ENCODE results near the gene KIF14. TPM values are rescaled to one million over a fixed set of nuclear protein-coding genes. Genes with fewer than 3 reads are reported as not detected.
"Not testable (repeated sequence)": the region's sequence is repeated elsewhere in the genome, so short reads cannot be mapped to it uniquely, and the experiment has no call there.

The KIF14 gene
- total RNA-seq, 2 donors from 2014 or later: 0.23 to 1.7 TPM

GRCh38 chr1:200526709-200527612, 93.6 kb downstream of the KIF14 start:
- H3K36me3 ChIP-seq: no peaks in the 10 kb centered on the region
- H3K27me3 ChIP-seq (replicated peaks; ENCODE audit: insufficient read depth): no peaks in the 10 kb centered on the region
- no peak for DNase-seq (ENCODE audit: low spot score)
- TF ChIP-seq CTCF (IDR thresholded peaks at IDR 0.05) (no peak), POLR2AphosphoS5 (IDR thresholded peaks at IDR 0.05) (no peak), POLR2A (IDR thresholded peaks at IDR 0.05) (no peak)
- no peaks in the 10 kb centered on the region for H3K9me3 ChIP-seq
- WGBS: 80% methylated on average over 5 of the region's 5 CpGs
- H3K4me3 ChIP-seq: no peak overlapping the region
- H3K27ac ChIP-seq: no peak overlapping the region
- intact Hi-C loops (cut with DNase I): no loop called here
- H3K4me1 ChIP-seq (replicated peaks): no peaks in the 10 kb centered on the region

- TF ChIP-seq POLR2A (IDR thresholded peaks at IDR 0.05) (no peak), POLR2AphosphoS5 (IDR thresholded peaks at IDR 0.05) (no peak), CTCF (IDR thresholded peaks at IDR 0.05) (no peak)
- DNase-seq (ENCODE audit: low spot score): no peak
- H3K4me3 ChIP-seq: no peak overlapping the region
- 41% methylated on average over 9 of the region's 9 CpGs for WGBS
- no peaks in the 10 kb centered on the region for H3K9me3 ChIP-seq
- no peaks in the 10 kb centered on the region for H3K4me1 ChIP-seq (replicated peaks)
- H3K27me3 ChIP-seq (replicated peaks; ENCODE audit: insufficient read depth): no peaks in the 10 kb centered on the region
- no peaks in the 10 kb centered on the region for H3K36me3 ChIP-seq
- no peak overlapping the region for H3K27ac ChIP-seq
- intact Hi-C loops (cut with DNase I): no loop called here
Measured at GRCh38 chr1:200525090-200525987, 95.2 kb downstream of the KIF14 start.

GRCh38 chr1:200524551-200524950, 96.0 kb downstream of the KIF14 start:
- H3K9me3 ChIP-seq; H3K36me3 ChIP-seq; H3K4me1 ChIP-seq (replicated peaks); H3K27ac ChIP-seq; DNase-seq (ENCODE audit: low spot score); intact Hi-C loops (cut with DNase I); H3K4me3 ChIP-seq; H3K27me3 ChIP-seq (replicated peaks; ENCODE audit: insufficient read depth): not testable (repeated sequence)
- 96% methylated on average over 5 of the region's 5 CpGs for WGBS

- Histone ChIP-seq H3K27ac (no peak overlapping the region), H3K4me3 (no peak overlapping the region), H3K9me3 (no peaks in the 10 kb centered on the region), H3K27me3 (replicated peaks; ENCODE audit: insufficient read depth) (no peaks in the 10 kb centered on the region), H3K4me1 (replicated peaks) (no peaks in the 10 kb centered on the region), H3K36me3 (no peaks in the 10 kb centered on the region)
- TF ChIP-seq POLR2A (IDR thresholded peaks at IDR 0.05) (no peak), CTCF (IDR thresholded peaks at IDR 0.05) (no peak), POLR2AphosphoS5 (IDR thresholded peaks at IDR 0.05) (no peak)
- WGBS: 89% methylated on average over 2 of the region's 2 CpGs
- intact Hi-C loops (cut with DNase I): no loop called here
- DNase-seq (ENCODE audit: low spot score): no peak
Measured at GRCh38 chr1:200524092-200524491, 96.5 kb downstream of the KIF14 start.

- intact Hi-C loops (cut with DNase I): no loop called here
- no peaks in the 10 kb centered on the region for H3K36me3 ChIP-seq
- no peak overlapping the region for H3K27ac ChIP-seq
- H3K4me3 ChIP-seq: no peak overlapping the region
- DNase-seq (ENCODE audit: low spot score): no peak
- no peaks in the 10 kb centered on the region for H3K9me3 ChIP-seq
- 96% methylated on average over 8 of the region's 8 CpGs for WGBS
- no peaks in the 10 kb centered on the region for H3K27me3 ChIP-seq (replicated peaks; ENCODE audit: insufficient read depth)
- no peaks in the 10 kb centered on the region for H3K4me1 ChIP-seq (replicated peaks)
- no peak for TF ChIP-seq CTCF (IDR thresholded peaks at IDR 0.05)
- TF ChIP-seq POLR2A (IDR thresholded peaks at IDR 0.05): no peak
- TF ChIP-seq POLR2AphosphoS5 (IDR thresholded peaks at IDR 0.05): no peak
Measured at GRCh38 chr1:200520735-200521134, 99.8 kb downstream of the KIF14 start.
